OCI-LY7 (cell line): ENCODE measurements around the gene RSKR. TPM values are rescaled to one million over a fixed set of nuclear protein-coding genes. Genes with fewer than 3 reads are reported as not detected.

ENCODE experiments used
- BruUV-seq: library from RNA; stranded (reverse); fragments of 400-500 nt; replicated peaks from 2 replicates; lab custom pipeline; 2021; lab: Mats Ljungman, UMichigan
- CTCF ChIA-PET: fragments of 300-600 bp; sonication (Branson Sonifier 250); formaldehyde crosslinking; loops from one replicate; lab custom pipeline; 2022; ENCODE audit warnings: antibody characterized with exemption; ENCODE audit not compliant: unreplicated experiment; lab: Charles Lee
- POLR2A ChIA-PET: fragments of 300-600 bp; sonication (Branson Sonifier 250); formaldehyde crosslinking; loops from one replicate; lab custom pipeline; 2022; ENCODE audit warnings: antibody characterized with exemption; lab: Charles Lee
- DNase-seq: peaks from one replicate; pipeline ENCODE4 v3.0.0-alpha.2; 2015; ENCODE audit warnings: low spot score
- H2AFZ ChIP-seq: fragments of 200-600 bp; sonication (generic), shearing (Covaris generic); 2 replicates; pipeline ENCODE4 v1.6.1; 2014; ENCODE audit warnings: mild to moderate bottlenecking, antibody characterized with exemption, low read length, moderate library complexity
- H3K27ac ChIP-seq: fragments of 200-600 bp; sonication (generic); 2 replicates; pipeline ENCODE4 v1.5.1; 2014; ENCODE audit warnings: mixed run types, low read depth, mild to moderate bottlenecking, moderate library complexity, low read length, inconsistent platforms; ENCODE audit not compliant: poor library complexity, severe bottlenecking
- H3K36me3 ChIP-seq: fragments of 200-600 bp; sonication (generic); 2 replicates; pipeline ENCODE4 v1.6.1; 2014; ENCODE audit warnings: mild to moderate bottlenecking, antibody characterized with exemption, low read length, moderate library complexity, mixed read lengths; ENCODE audit not compliant: insufficient read depth
- H3K4me1 ChIP-seq: fragments of 200-600 bp; sonication (generic); 2 replicates; pipeline ENCODE4 v1.5.1; 2014; ENCODE audit warnings: mild to moderate bottlenecking, low read length; ENCODE audit not compliant: insufficient read depth, poor library complexity, severe bottlenecking
- H3K4me2 ChIP-seq: fragments of 200-600 bp; sonication (generic); 2 replicates; pipeline ENCODE4 v1.6.1; 2014; ENCODE audit warnings: mild to moderate bottlenecking, low read length
- H3K4me3 ChIP-seq: fragments of 200-600 bp; sonication (generic); 2 replicates; pipeline ENCODE4 v1.5.1; 2014; ENCODE audit warnings: mild to moderate bottlenecking, low read depth, low read length; ENCODE audit not compliant: poor library complexity, severe bottlenecking
- H3K79me2 ChIP-seq: fragments of 200-600 bp; sonication (generic); 2 replicates; pipeline ENCODE4 v1.6.1; 2016; ENCODE audit warnings: low read depth, mild to moderate bottlenecking, low read length, moderate library complexity, mixed read lengths; ENCODE audit not compliant: insufficient read depth
- H3K9me2 ChIP-seq: fragments of 200-600 bp; sonication (generic); 2 replicates; pipeline ENCODE4 v1.6.1; 2016; ENCODE audit warnings: mild to moderate bottlenecking, low read length, mixed read lengths; ENCODE audit not compliant: insufficient read depth
- H3K9me3 ChIP-seq: fragments of 200-600 bp; sonication (generic); 2 replicates; pipeline ENCODE4 v1.6.1; 2014; ENCODE audit warnings: mild to moderate bottlenecking, mixed run types, low read length, mixed read lengths
- H4K20me1 ChIP-seq: fragments of 200-600 bp; sonication (generic); 2 replicates; pipeline ENCODE4 v1.6.1; 2014; ENCODE audit warnings: mild to moderate bottlenecking, antibody characterized with exemption, low read length, moderate library complexity, mixed read lengths; ENCODE audit not compliant: insufficient read depth
- CTCF ChIP-seq: fragments of 200-600 bp; sonication (generic); conservative IDR thresholded peaks from 2 replicates; pipeline ENCODE4 v1.5.1; 2014; ENCODE audit warnings: mild to moderate bottlenecking, antibody characterized with exemption, low read length, moderate library complexity, mixed read lengths
- EZH2phosphoT487 ChIP-seq: fragments of 200-600 bp; sonication (generic); IDR thresholded peaks from 2 replicates; pipeline ENCODE4 v1.6.1; 2018; ENCODE audit warnings: low read depth, borderline replicate concordance, mild to moderate bottlenecking, mixed run types, antibody characterized with exemption, low read length, moderate library complexity, mixed read lengths
- intact Hi-C: fragments of 100-400 bp; cut with micrococcal nuclease; formaldehyde crosslinking; loops from one replicate; pipeline ENCODE4 v1.10.0; 2022; ENCODE audit not compliant: unreplicated experiment
- total RNA-seq, 2 experiments: library from RNA; depleted of rRNA in 1 of 2; stranded (reverse); fragments of >200 nt in 1 of 2; shearing (Covaris generic) in 1 of 2; gene quantifications; 2 replicates each; pipeline ENCODE4 v1.2.3, GENCODE V29; 2014 to 2022

The RSKR gene
- total RNA-seq, 2 experiments from 2014 or later = 30.4 to 59.6 TPM

GRCh38 chr17:28620010-28620409 is 6.0 kb upstream of the RSKR start:
- no peak overlapping the region for H3K27ac ChIP-seq
- intact Hi-C loops = loop anchor here (10.0 kb wide), 1 partner anchor 65 kb away; no protein-coding TSS in a partner anchor
- H2AFZ ChIP-seq = no peak overlapping the region
- DNase-seq = no peak
- peaks cover 22% of the 10 kb centered on the region for H3K4me1 ChIP-seq
- H3K9me3 ChIP-seq = no peaks in the 10 kb centered on the region
- BruUV-seq = no TSS peak
- peaks cover 99% of the 10 kb centered on the region for H3K36me3 ChIP-seq
- H3K4me2 ChIP-seq = no peak overlapping the region
- POLR2A ChIA-PET = interaction anchor here (0.7 to 1.7 kb wide), 3 partner anchors 22 to 144 kb away, joined by 3 to 7 read pairs (median 4); partner anchors contain the start of genes SDF2 and SUPT6H
- no peak overlapping the region for H3K4me3 ChIP-seq
- CTCF ChIA-PET = interaction anchor here (1.1 kb wide), 1 partner anchor 24 kb away, joined by 3 read pairs; no protein-coding TSS in a partner anchor
- no peaks in the 10 kb centered on the region for H4K20me1 ChIP-seq
- TF ChIP-seq EZH2phosphoT487 (no peak), CTCF (no peak)
- H3K79me2 ChIP-seq = no peaks in the 10 kb centered on the region
- no peaks in the 10 kb centered on the region for H3K9me2 ChIP-seq

- H3K4me3 ChIP-seq = no peak overlapping the region
- no peak overlapping the region for H2AFZ ChIP-seq
- BruUV-seq = no TSS peak
- ChIA-PET POLR2A (interaction anchor here (0.5 to 1.7 kb wide), 4 partner anchors 9 to 92 kb away, joined by 3 to 7 read pairs (median 6); no protein-coding TSS in a partner anchor), CTCF (no interaction called here)
- H3K79me2 ChIP-seq = no peaks in the 10 kb centered on the region
- DNase-seq = no peak
- no peak overlapping the region for H3K4me2 ChIP-seq
- TF ChIP-seq EZH2phosphoT487 = no peak
- no peak for TF ChIP-seq CTCF
- H3K9me2 ChIP-seq = no peaks in the 10 kb centered on the region
- H3K9me3 ChIP-seq = no peaks in the 10 kb centered on the region
- peaks cover 13% of the 10 kb centered on the region for H3K4me1 ChIP-seq
- intact Hi-C loops = no loop called here
- H3K27ac ChIP-seq = no peak overlapping the region
- H4K20me1 ChIP-seq = no peaks in the 10 kb centered on the region
- H3K36me3 ChIP-seq = peaks cover 99% of the 10 kb centered on the region
These were observed 4.5 kb upstream of the RSKR start for GRCh38 chr17:28618464-28618863.

- Histone ChIP-seq H3K9me2 (no peaks in the 10 kb centered on the region), H3K4me3 (no peak overlapping the region), H4K20me1 (no peaks in the 10 kb centered on the region), H3K36me3 (peaks cover 99% of the 10 kb centered on the region), H3K4me1 (peaks cover 23% of the 10 kb centered on the region), H3K27ac (no peak overlapping the region), H3K4me2 (no peak overlapping the region), H2AFZ (no peak overlapping the region), H3K9me3 (no peaks in the 10 kb centered on the region), H3K79me2 (no peaks in the 10 kb centered on the region)
- BruUV-seq = no TSS peak
- intact Hi-C loops = no loop called here
- ChIA-PET POLR2A (no interaction called here), CTCF (no interaction called here)
- no peak for DNase-seq
- no peak for TF ChIP-seq EZH2phosphoT487
These were observed 2.3 kb upstream of the RSKR start for GRCh38 chr17:28616281-28616680.
